Pancreas (tissue), 10 donors: ENCODE data around the gene GLTPD2. TPM values are rescaled to one million over a fixed set of nuclear protein-coding genes. Genes with fewer than 3 reads are reported as not detected.

Source experiments
- ATAC-seq, 4 donors: fragments of 200-7000 bp; cut with Tn5 transposase; one replicate each; pipeline versions ENCODE4 v1.8.0 to v1.9.1; 2020; ENCODE audit warnings: mild to moderate bottlenecking in 4 of 4, moderate library complexity in 4 of 4
- DNase-seq, 6 donors: peaks; one replicate each; pipeline ENCODE4 v3.0.0-alpha.2; 2020
- FAIRE-seq: peaks from 2 replicates; lab custom pipeline; 2012; peaks lifted over from hg19 to GRCh38; lab: Jason Lieb, UNC
- H3K27ac ChIP-seq, 4 donors: fragments of 200-600 bp; sonication (generic); 1 replicate in 3 of 4; 2 replicates in 1 of 4; pipeline versions ENCODE4 v1.5.0 to v1.8.0; 2020
- H3K27me3 ChIP-seq, 4 donors: fragments of 200-600 bp; one replicate each; pipeline ENCODE4 v1.8.0; 2021
- H3K36me3 ChIP-seq, 3 donors: fragments of 200-600 bp; sonication (generic) in 1 of 3; one replicate each; pipeline versions ENCODE4 v1.5.0 to v1.8.0; 2020 to 2021
- H3K4me1 ChIP-seq, 3 donors: fragments of 200-600 bp; one replicate each; pipeline ENCODE4 v1.8.0; 2021
- H3K4me3 ChIP-seq, 4 donors: fragments of 200-600 bp; sonication (generic) in 2 of 4; one replicate each; pipeline versions ENCODE4 v1.5.0 to v1.8.0; 2020 to 2021
- H3K9me3 ChIP-seq, 4 donors: fragments of 200-600 bp; one replicate each; pipeline ENCODE4 v1.8.0; 2021
- CTCF ChIP-seq, 4 donors: fragments of 200-600 bp; sonication (generic) in 3 of 4; IDR thresholded peaks; one replicate each; pipeline versions ENCODE4 v1.5.0 to v1.8.0; 2021; ENCODE audit warnings: antibody characterized with exemption in 4 of 4
- WGBS, 2 donors: extraction: QIAGEN DNeasy Blood & Tissue Kit; methylation state at CpG; one replicate each; pipeline ENCODE4 v1.1.7; 2013; 5-methylcytosine and 5-hydroxymethylcytosine counted together
- intact Hi-C, 3 donors: fragments of 100-400 bp; cut with DNase I; formaldehyde crosslinking; loops; one replicate each; pipeline versions ENCODE4 v1.11.1 to v1.14.2; 2022
- polyA plus RNA-seq, 2 donors: library from polyadenylated mRNA; stranded (reverse); fragments of 200-250 nt; gene quantifications; one replicate each; pipeline ENCODE4 v1.2.3, GENCODE V29; 2013
- total RNA-seq, 6 donors: library from RNA; stranded (reverse); fragmentation: NEBNext Ultra II Directional in 4 of 6; extraction: Animal tissue kit (Norgen Biotek cat#: 25700) in 4 of 6; gene quantifications; one replicate each; pipeline versions ENCODE4 v1.2.1 to v1.2.4, GENCODE V29; 2021 to 2023
- donor health status: healthy with polysubstance abuse.
- donor health status: DM: no; HTN: no; CAD: no; lungs with moderate emphysema.
- donor health status: DM: no; HTN: no; CAD: no.
- donor health status: control.
- donor health status: control.
- donor health status: Bipolar disorder and iron deficiency.
- donor health status: DM: yes; HTN: yes; CAD: no.
- donor health status: DM: no; HTN: no; CAD: no.
- donor health status: DM: no; HTN: no; CAD: no.
- donor health status: DM: yes; HTN: yes; CAD: no.

Gene GLTPD2
- total and polyA plus RNA-seq, 8 donors, result 0.23 to 0.39 TPM; not detected in 6

- intact Hi-C loops, result no loop called here
- peak in 1 of 4 donors; percentile 18 for ATAC-seq
- no peak for TF ChIP-seq CTCF (IDR thresholded peaks at IDR 0.05)
- Histone ChIP-seq H3K27me3 (peaks cover 0 to 7% (median 0%) of the 10 kb centered on the region in 4 donors), H3K9me3 (no peaks in the 10 kb centered on the region), H3K36me3 (no peaks in the 10 kb centered on the region), H3K4me1 (no peaks in the 10 kb centered on the region), H3K27ac (no peak overlapping the region), H3K4me3 (no peak overlapping the region)
- FAIRE-seq, result no peak
- peak in 2 of 6 donors; percentile 58 for DNase-seq
- WGBS, 2 donors, result 11 to 16% methylated on average over 44 to 51 of the region's 51 CpGs
These were observed 43.5 kb upstream of the GLTPD2 start for GRCh38 chr17:4744999-4745969.

- no peak for TF ChIP-seq CTCF (IDR thresholded peaks at IDR 0.05)
- Histone ChIP-seq H3K27ac (peak overlapping the region in 2 of 4 donors; percentile 8 to 39), H3K36me3 (no peaks in the 10 kb centered on the region), H3K4me3 (no peak overlapping the region), H3K9me3 (no peaks in the 10 kb centered on the region), H3K27me3 (peaks cover 0 to 7% (median 0%) of the 10 kb centered on the region in 4 donors), H3K4me1 (no peaks in the 10 kb centered on the region)
- FAIRE-seq (no peak), ATAC-seq (peak in 2 of 4 donors; percentile 72 to 74), DNase-seq (no peak)
- WGBS, 2 donors, result 67 to 76% methylated on average over 5 of the region's 5 CpGs
- intact Hi-C loops, result no loop called here
These were observed 40.9 kb upstream of the GLTPD2 start for GRCh38 chr17:4747847-4748246.

GRCh38 chr17:4748686-4749085, 40.1 kb upstream of the GLTPD2 start:
- Histone ChIP-seq H3K9me3 (no peaks in the 10 kb centered on the region), H3K36me3 (no peaks in the 10 kb centered on the region), H3K4me1 (no peaks in the 10 kb centered on the region), H3K27me3 (peaks cover 0 to 7% (median 0%) of the 10 kb centered on the region in 4 donors), H3K4me3 (no peak overlapping the region), H3K27ac (no peak overlapping the region)
- no peak for TF ChIP-seq CTCF (IDR thresholded peaks at IDR 0.05)
- intact Hi-C loops, result no loop called here
- WGBS, 2 donors, result 47 to 59% methylated on average over 4 of the region's 4 CpGs
- FAIRE-seq (no peak), DNase-seq (no peak), ATAC-seq (peak in 2 of 4 donors; percentile 18 to 44)

- no peaks in the 10 kb centered on the region for H3K9me3 ChIP-seq
- H3K4me3 ChIP-seq, result no peak overlapping the region
- intact Hi-C loops, result no loop called here
- H3K4me1 ChIP-seq, result no peaks in the 10 kb centered on the region
- WGBS, 2 donors, result 19 to 49% methylated on average over 3 of the region's 3 CpGs
- FAIRE-seq (no peak), ATAC-seq (peak in 2 of 4 donors; percentile 22 to 43), DNase-seq (no peak)
- TF ChIP-seq CTCF (IDR thresholded peaks at IDR 0.05), result no peak
- no peak overlapping the region for H3K27ac ChIP-seq
- no peaks in the 10 kb centered on the region for H3K36me3 ChIP-seq
- no peaks in the 10 kb centered on the region for H3K27me3 ChIP-seq
These were observed 38.2 kb upstream of the GLTPD2 start for GRCh38 chr17:4750606-4751005.

GRCh38 chr17:4751932-4752331, 36.8 kb upstream of the GLTPD2 start:
- 54 to 66% methylated on average over 5 of the region's 5 CpGs for WGBS, 2 donors
- intact Hi-C loops, result no loop called here
- H3K4me3 ChIP-seq, result no peak overlapping the region
- H3K9me3 ChIP-seq, result no peaks in the 10 kb centered on the region
- FAIRE-seq (no peak), ATAC-seq (no peak), DNase-seq (no peak)
- H3K27me3 ChIP-seq, result no peaks in the 10 kb centered on the region
- TF ChIP-seq CTCF (IDR thresholded peaks at IDR 0.05), result no peak
- no peaks in the 10 kb centered on the region for H3K36me3 ChIP-seq
- no peaks in the 10 kb centered on the region for H3K4me1 ChIP-seq
- H3K27ac ChIP-seq, result no peak overlapping the region
